ENCODE measurements around the gene MAPK10.

Gene MAPK10

DNA sequence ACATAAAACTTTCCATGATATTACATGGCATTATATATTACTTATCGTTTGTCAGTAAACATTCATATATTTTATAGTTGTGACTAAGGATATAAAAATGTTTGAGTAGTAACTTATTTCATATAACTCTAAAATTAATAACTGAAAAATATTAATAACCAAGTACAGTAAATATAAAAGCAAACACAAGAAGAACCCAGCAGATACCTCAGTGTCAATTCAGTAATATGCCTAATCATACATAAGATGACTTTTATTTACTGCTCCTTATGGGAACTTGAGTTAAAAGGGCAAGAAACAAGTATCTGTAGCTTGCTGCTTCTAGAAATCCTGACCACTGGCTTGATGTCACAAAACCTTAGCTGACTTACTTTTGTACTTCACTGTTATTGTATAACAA lies 28.4 kb upstream of the MAPK10 start:
- no peak for TF ChIP-seq CTCF (IDR thresholded peaks at IDR 0.05; ENCODE audit: low read depth, low read length)
- DNase-seq (ENCODE audit: extremely low read depth, low read depth): no peak

GRCh38 chr4:86386817-86387415 lies 27.1 kb upstream of the MAPK10 start:
- TF ChIP-seq CTCF (IDR thresholded peaks at IDR 0.05; ENCODE audit: low read depth, low read length): no peak

GRCh38 chr4:86386201-86386600 lies 26.3 kb upstream of the MAPK10 start:
- DNase-seq (ENCODE audit: extremely low read depth, low read depth): no peak
- no peak for TF ChIP-seq CTCF (IDR thresholded peaks at IDR 0.05; ENCODE audit: low read depth, low read length)

More at GRCh38 chr4:86386817-86387415, 27.1 kb upstream of the MAPK10 start:
- DNase-seq (ENCODE audit: extremely low read depth, low read depth): no peak

DNA sequence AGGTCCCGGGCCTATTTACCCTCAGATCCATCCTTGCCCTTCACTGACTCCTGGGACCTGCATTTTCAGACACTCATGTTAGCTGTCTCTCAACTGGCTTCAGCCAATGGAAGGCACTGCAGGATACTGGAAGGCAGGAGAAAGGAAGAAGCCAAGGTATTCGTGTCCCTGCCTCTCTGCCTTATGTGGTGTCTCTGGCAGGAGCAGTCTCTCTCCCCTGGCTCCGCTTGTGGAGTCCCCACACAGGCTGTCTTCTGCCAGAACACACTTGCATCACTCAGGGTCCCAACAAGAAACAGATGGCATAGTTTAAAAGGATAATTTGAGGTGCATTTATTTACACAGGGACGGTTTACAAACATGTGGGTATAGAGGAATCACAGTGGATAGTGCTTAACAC lies 21.6 kb upstream of the MAPK10 start:
- TF ChIP-seq CTCF (IDR thresholded peaks at IDR 0.05; ENCODE audit: low read depth, low read length): no peak
- DNase-seq (ENCODE audit: extremely low read depth, low read depth): no peak

DNA sequence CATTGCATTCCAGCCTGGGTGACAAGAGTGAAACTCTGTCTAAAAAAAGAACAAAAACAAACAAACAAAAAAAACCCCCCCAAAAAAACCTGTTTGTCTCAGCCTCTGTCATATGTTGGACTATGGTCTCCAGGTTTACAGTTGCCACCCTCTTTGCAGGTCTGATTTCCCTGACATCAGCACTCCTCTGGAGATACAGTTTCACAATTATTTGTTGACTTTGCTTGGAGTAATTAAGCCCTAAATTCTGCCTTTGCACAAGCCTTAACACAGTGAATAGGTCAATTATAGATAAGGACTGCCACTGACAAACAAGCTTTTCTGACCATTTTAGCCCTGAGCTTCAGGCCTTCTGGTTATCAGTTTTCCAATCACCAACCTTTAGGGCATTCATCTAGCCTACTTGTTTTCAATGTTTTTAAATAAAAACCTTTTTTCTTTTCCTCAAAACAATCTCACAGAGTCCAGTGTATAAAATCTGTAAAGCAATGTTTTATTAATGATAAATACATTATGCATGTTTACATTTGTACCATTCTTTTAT lies 20.4 kb upstream of the MAPK10 start:
- no peak for TF ChIP-seq CTCF (IDR thresholded peaks at IDR 0.05; ENCODE audit: low read depth, low read length)
- DNase-seq (ENCODE audit: extremely low read depth, low read depth): no peak

- DNase-seq (ENCODE audit: extremely low read depth, low read depth): no peak
- no peak for TF ChIP-seq CTCF (IDR thresholded peaks at IDR 0.05; ENCODE audit: low read depth, low read length)
Observed at GRCh38 chr4:86376850-86377249, 17.0 kb upstream of the MAPK10 start.

GRCh38 chr4:86368433-86368832 lies 8.6 kb upstream of the MAPK10 start:
- TF ChIP-seq CTCF (IDR thresholded peaks at IDR 0.05; ENCODE audit: low read depth, low read length): no peak
- DNase-seq (ENCODE audit: extremely low read depth, low read depth): no peak
